Ishikawa (cell line): ENCODE measurements around the gene PPP1R9A.

Experiments used
- CREB1 ChIP-seq: IDR thresholded peaks from 2 replicates; pipeline ENCODE4 v1.6.1; 2012; ENCODE audit warnings: low read depth
- MAX ChIP-seq: IDR thresholded peaks from 2 replicates; pipeline ENCODE4 v1.6.1; 2012
- TCF12 ChIP-seq: IDR thresholded peaks from 2 replicates; pipeline ENCODE4 v1.6.1; 2012; ENCODE audit warnings: low read depth
- YY1 ChIP-seq: IDR thresholded peaks from 2 replicates; pipeline ENCODE4 v1.6.1; 2012; ENCODE audit warnings: low read depth

- no peak for TF ChIP-seq MAX
- no peak for TF ChIP-seq CREB1
- no peak for TF ChIP-seq YY1
- no peak for TF ChIP-seq TCF12
Observed at GRCh38 chr7:95295397-95295796, 388.0 kb downstream of the PPP1R9A start.
